ENCODE data around the gene INPP4B. TPM values are rescaled to one million over a fixed set of nuclear protein-coding genes. Genes with fewer than 3 reads are reported as not detected.

The INPP4B gene
- total RNA-seq, 2 experiments from 2014 or later: not detected

- POLR2A ChIA-PET: no interaction called here
- intact Hi-C loops (cut with micrococcal nuclease; ENCODE audit: unreplicated experiment): no loop called here
- no peak overlapping the region for H3K27ac ChIP-seq (ENCODE audit: low read depth, low read length, poor library complexity, severe bottlenecking)
- H3K4me1 ChIP-seq (ENCODE audit: insufficient read depth, low read length, poor library complexity, severe bottlenecking): no peaks in the 10 kb centered on the region
- CTCF ChIA-PET (ENCODE audit: unreplicated experiment): no interaction called here
- DNase-seq (ENCODE audit: low spot score): no peak
- no peaks in the 10 kb centered on the region for H3K9me2 ChIP-seq (ENCODE audit: insufficient read depth, low read length)
- no peaks in the 10 kb centered on the region for H3K79me2 ChIP-seq (ENCODE audit: insufficient read depth, low read depth, low read length)
- no peak for TF ChIP-seq EZH2phosphoT487 (IDR thresholded peaks at IDR 0.05; ENCODE audit: borderline replicate concordance, low read depth, low read length)
- TF ChIP-seq, protein P1, sequence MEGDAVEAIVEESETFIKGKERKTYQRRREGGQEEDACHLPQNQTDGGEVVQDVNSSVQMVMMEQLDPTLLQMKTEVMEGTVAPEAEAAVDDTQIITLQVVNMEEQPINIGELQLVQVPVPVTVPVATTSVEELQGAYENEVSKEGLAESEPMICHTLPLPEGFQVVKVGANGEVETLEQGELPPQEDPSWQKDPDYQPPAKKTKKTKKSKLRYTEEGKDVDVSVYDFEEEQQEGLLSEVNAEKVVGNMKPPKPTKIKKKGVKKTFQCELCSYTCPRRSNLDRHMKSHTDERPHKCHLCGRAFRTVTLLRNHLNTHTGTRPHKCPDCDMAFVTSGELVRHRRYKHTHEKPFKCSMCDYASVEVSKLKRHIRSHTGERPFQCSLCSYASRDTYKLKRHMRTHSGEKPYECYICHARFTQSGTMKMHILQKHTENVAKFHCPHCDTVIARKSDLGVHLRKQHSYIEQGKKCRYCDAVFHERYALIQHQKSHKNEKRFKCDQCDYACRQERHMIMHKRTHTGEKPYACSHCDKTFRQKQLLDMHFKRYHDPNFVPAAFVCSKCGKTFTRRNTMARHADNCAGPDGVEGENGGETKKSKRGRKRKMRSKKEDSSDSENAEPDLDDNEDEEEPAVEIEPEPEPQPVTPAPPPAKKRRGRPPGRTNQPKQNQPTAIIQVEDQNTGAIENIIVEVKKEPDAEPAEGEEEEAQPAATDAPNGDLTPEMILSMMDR (conservative IDR thresholded peaks at IDR 0.05; ENCODE audit: low read length): no peak
- no TSS peak for BruUV-seq (replicated peaks)
- H3K4me3 ChIP-seq (ENCODE audit: low read depth, low read length, poor library complexity, severe bottlenecking): no peak overlapping the region
- H4K20me1 ChIP-seq (ENCODE audit: insufficient read depth, low read length): no peaks in the 10 kb centered on the region
- no peak overlapping the region for H3K4me2 ChIP-seq (ENCODE audit: low read length)
- no peaks in the 10 kb centered on the region for H3K36me3 ChIP-seq (ENCODE audit: insufficient read depth, low read length)
- H2AFZ ChIP-seq (ENCODE audit: low read length): no peak overlapping the region
- no peaks in the 10 kb centered on the region for H3K9me3 ChIP-seq (ENCODE audit: low read length)
Measured at GRCh38 chr4:142718981-142719380, 127.1 kb downstream of the INPP4B start.

DNA sequence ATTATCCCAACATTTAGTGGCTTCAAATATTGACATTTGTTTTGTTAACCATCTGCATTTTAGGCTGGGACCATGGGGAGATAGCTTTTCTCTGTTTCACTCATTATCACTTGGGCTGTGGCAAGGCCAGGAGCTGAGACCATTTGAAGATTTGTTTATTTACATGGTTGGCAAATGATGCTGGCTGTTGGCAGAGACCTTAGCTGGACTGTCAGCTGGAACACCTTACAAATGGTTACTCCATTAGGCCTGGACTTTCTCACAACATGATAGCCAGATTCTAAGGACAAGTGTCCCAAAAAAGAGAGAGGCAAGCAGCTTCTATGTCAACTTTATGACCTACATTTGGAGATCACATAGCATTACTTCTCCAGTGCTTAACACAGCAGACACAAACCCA lies 130.4 kb downstream of the INPP4B start:
- intact Hi-C loops (cut with micrococcal nuclease; ENCODE audit: unreplicated experiment): no loop called here
- Histone ChIP-seq H4K20me1 (ENCODE audit: insufficient read depth, low read length) (no peaks in the 10 kb centered on the region), H3K9me2 (ENCODE audit: insufficient read depth, low read length) (no peaks in the 10 kb centered on the region), H3K4me2 (ENCODE audit: low read length) (no peak overlapping the region), H3K79me2 (ENCODE audit: insufficient read depth, low read depth, low read length) (no peaks in the 10 kb centered on the region), H2AFZ (ENCODE audit: low read length) (no peak overlapping the region), H3K9me3 (ENCODE audit: low read length) (no peaks in the 10 kb centered on the region), H3K4me1 (ENCODE audit: insufficient read depth, low read length, poor library complexity, severe bottlenecking) (no peaks in the 10 kb centered on the region), H3K27ac (ENCODE audit: low read depth, low read length, poor library complexity, severe bottlenecking) (no peak overlapping the region), H3K36me3 (ENCODE audit: insufficient read depth, low read length) (no peaks in the 10 kb centered on the region), H3K4me3 (ENCODE audit: low read depth, low read length, poor library complexity, severe bottlenecking) (no peak overlapping the region)
- no peak for DNase-seq (ENCODE audit: low spot score)
- ChIA-PET POLR2A (interaction anchor here (0.7 kb wide), 1 partner anchor 981 kb away, joined by 3 read pairs; no protein-coding TSS in a partner anchor), CTCF (ENCODE audit: unreplicated experiment) (no interaction called here)
- TF ChIP-seq, protein P1 (conservative IDR thresholded peaks at IDR 0.05; ENCODE audit: low read length): no peak
- no peak for TF ChIP-seq EZH2phosphoT487 (IDR thresholded peaks at IDR 0.05; ENCODE audit: borderline replicate concordance, low read depth, low read length)
- BruUV-seq (replicated peaks): no TSS peak

- intact Hi-C loops (cut with micrococcal nuclease; ENCODE audit: unreplicated experiment): no loop called here
Measured at GRCh38 chr4:142713282-142714030, 132.6 kb downstream of the INPP4B start.

More at GRCh38 chr4:142713282-142714030, 132.6 kb downstream of the INPP4B start:
- ChIA-PET CTCF (ENCODE audit: unreplicated experiment) (no interaction called here), POLR2A (no interaction called here)
- H3K4me2 ChIP-seq (ENCODE audit: low read length): no peak overlapping the region
- H3K36me3 ChIP-seq (ENCODE audit: insufficient read depth, low read length): no peaks in the 10 kb centered on the region
- no peak overlapping the region for H3K27ac ChIP-seq (ENCODE audit: low read depth, low read length, poor library complexity, severe bottlenecking)
- no peak overlapping the region for H3K4me3 ChIP-seq (ENCODE audit: low read depth, low read length, poor library complexity, severe bottlenecking)
- TF ChIP-seq EZH2phosphoT487 (IDR thresholded peaks at IDR 0.05; ENCODE audit: borderline replicate concordance, low read depth, low read length): no peak
- TF ChIP-seq, protein P1 (conservative IDR thresholded peaks at IDR 0.05; ENCODE audit: low read length): no peak
- H3K9me3 ChIP-seq (ENCODE audit: low read length): no peaks in the 10 kb centered on the region
- no TSS peak for BruUV-seq (replicated peaks)
- H3K79me2 ChIP-seq (ENCODE audit: insufficient read depth, low read depth, low read length): no peaks in the 10 kb centered on the region
- H2AFZ ChIP-seq (ENCODE audit: low read length): no peak overlapping the region
- no peaks in the 10 kb centered on the region for H3K9me2 ChIP-seq (ENCODE audit: insufficient read depth, low read length)
- no peak for DNase-seq (ENCODE audit: low spot score)
- H4K20me1 ChIP-seq (ENCODE audit: insufficient read depth, low read length): no peaks in the 10 kb centered on the region
- H3K4me1 ChIP-seq (ENCODE audit: insufficient read depth, low read length, poor library complexity, severe bottlenecking): no peaks in the 10 kb centered on the region
